ENCODE measurements around the gene EHBP1.

The EHBP1 gene

GRCh38 chr2:62895632-62896009, 190.1 kb downstream of the EHBP1 start (continued):
- TF ChIP-seq, protein P1, sequence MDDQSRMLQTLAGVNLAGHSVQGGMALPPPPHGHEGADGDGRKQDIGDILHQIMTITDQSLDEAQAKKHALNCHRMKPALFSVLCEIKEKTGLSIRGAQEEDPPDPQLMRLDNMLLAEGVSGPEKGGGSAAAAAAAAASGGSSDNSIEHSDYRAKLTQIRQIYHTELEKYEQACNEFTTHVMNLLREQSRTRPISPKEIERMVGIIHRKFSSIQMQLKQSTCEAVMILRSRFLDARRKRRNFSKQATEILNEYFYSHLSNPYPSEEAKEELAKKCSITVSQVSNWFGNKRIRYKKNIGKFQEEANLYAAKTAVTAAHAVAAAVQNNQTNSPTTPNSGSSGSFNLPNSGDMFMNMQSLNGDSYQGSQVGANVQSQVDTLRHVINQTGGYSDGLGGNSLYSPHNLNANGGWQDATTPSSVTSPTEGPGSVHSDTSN (CRISPR knock-in tag; IDR thresholded peaks at IDR 0.05) = no peak
- TF ChIP-seq TRIM28 (IDR thresholded peaks at IDR 0.05; ENCODE audit: borderline replicate concordance, low read length) = no peak
- TF ChIP-seq ZNF211 (tag by site-specific recombination; IDR thresholded peaks at IDR 0.05; ENCODE audit: low read depth) = no peak
- TF ChIP-seq, protein P2, sequence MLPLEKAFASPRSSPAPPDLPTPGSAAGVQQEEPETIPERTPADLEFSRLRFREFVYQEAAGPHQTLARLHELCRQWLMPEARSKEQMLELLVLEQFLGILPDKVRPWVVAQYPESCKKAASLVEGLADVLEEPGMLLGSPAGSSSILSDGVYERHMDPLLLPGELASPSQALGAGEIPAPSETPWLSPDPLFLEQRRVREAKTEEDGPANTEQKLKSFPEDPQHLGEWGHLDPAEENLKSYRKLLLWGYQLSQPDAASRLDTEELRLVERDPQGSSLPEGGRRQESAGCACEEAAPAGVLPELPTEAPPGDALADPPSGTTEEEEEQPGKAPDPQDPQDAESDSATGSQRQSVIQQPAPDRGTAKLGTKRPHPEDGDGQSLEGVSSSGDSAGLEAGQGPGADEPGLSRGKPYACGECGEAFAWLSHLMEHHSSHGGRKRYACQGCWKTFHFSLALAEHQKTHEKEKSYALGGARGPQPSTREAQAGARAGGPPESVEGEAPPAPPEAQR (tag by site-specific recombination; IDR thresholded peaks at IDR 0.05) = no peak
- TF ChIP-seq KLF7 (tag by site-specific recombination; IDR thresholded peaks at IDR 0.05; ENCODE audit: borderline replicate concordance) = no peak
- TF ChIP-seq ZNF366 (tag by site-specific recombination; conservative IDR thresholded peaks at IDR 0.05) = no peak
- no peak for TF ChIP-seq ZNF692 (tag by site-specific recombination; IDR thresholded peaks at IDR 0.05)
- no peak for TF ChIP-seq ZNF518A (tag by site-specific recombination; conservative IDR thresholded peaks at IDR 0.05; ENCODE audit: low read depth)
- no peak for TF ChIP-seq ZNF785 (tag by site-specific recombination; IDR thresholded peaks at IDR 0.05)
- TF ChIP-seq, protein P3, sequence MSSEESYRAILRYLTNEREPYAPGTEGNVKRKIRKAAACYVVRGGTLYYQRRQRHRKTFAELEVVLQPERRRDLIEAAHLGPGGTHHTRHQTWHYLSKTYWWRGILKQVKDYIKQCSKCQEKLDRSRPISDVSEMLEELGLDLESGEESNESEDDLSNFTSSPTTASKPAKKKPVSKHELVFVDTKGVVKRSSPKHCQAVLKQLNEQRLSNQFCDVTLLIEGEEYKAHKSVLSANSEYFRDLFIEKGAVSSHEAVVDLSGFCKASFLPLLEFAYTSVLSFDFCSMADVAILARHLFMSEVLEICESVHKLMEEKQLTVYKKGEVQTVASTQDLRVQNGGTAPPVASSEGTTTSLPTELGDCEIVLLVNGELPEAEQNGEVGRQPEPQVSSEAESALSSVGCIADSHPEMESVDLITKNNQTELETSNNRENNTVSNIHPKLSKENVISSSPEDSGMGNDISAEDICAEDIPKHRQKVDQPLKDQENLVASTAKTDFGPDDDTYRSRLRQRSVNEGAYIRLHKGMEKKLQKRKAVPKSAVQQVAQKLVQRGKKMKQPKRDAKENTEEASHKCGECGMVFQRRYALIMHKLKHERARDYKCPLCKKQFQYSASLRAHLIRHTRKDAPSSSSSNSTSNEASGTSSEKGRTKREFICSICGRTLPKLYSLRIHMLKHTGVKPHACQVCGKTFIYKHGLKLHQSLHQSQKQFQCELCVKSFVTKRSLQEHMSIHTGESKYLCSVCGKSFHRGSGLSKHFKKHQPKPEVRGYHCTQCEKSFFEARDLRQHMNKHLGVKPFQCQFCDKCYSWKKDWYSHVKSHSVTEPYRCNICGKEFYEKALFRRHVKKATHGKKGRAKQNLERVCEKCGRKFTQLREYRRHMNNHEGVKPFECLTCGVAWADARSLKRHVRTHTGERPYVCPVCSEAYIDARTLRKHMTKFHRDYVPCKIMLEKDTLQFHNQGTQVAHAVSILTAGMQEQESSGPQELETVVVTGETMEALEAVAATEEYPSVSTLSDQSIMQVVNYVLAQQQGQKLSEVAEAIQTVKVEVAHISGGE (tag by site-specific recombination; conservative IDR thresholded peaks at IDR 0.05; ENCODE audit: low read depth) = no peak

DNA sequence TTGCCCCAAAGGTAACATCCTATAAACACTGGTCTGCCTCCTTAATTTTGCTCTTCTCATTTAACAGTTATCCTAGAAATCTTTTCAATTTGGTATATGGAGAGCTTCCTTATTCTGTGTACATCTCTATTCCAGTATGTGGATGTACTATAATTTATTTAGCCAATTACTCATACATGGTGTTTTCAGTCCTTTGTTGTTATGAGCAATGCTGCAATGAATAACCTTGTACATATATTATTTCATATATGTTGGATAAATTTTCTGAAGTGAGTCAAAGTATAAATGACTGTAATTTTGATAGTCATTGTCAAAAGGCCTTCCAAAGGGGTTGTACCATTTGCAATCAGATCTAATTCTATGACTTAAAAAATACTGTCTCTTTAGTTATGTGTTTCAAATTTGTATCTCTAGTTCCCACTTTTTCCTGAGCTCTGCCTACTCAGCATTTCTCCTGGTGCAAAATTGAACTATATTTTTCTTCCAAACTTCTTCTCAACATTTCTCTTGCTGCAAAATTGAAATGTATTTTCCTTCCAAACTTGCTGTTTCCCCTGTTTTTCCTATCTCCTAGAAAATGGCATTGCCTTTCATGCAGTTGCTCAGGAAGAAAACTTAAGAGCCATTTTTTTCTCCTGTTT, 191.8 kb downstream of the EHBP1 start:
- no peak overlapping the region for H3K27ac ChIP-seq (ENCODE audit: extremely low read depth, low read depth, low read length)
- ChIA-PET POLR2A (no interaction called here), CTCF (interaction anchor here (0.5 to 0.7 kb wide), 2 partner anchors 9 to 45 kb away, joined by 3 read pairs; no protein-coding TSS in a partner anchor)
- no peaks in the 10 kb centered on the region for H3K36me3 ChIP-seq (ENCODE audit: control insufficient read depth in 2 of 2, insufficient read depth in 1 of 2, low read length in 2 of 2)
- no peaks in the 10 kb centered on the region for H3K4me1 ChIP-seq (ENCODE audit: control insufficient read depth, insufficient read depth, low read length)
- no peak overlapping the region for H3K4me3 ChIP-seq (ENCODE audit: low read depth, low read length)
- TF ChIP-seq ZNF423 (tag by site-specific recombination; IDR thresholded peaks at IDR 0.05) (no peak), ZNF354C (tag by site-specific recombination; IDR thresholded peaks at IDR 0.05; ENCODE audit: borderline replicate concordance, low read depth) (no peak), ZNF169 (tag by site-specific recombination; IDR thresholded peaks at IDR 0.05) (no peak), ZNF837 (tag by site-specific recombination; IDR thresholded peaks at IDR 0.05) (no peak), ZNF521 (tag by site-specific recombination; IDR thresholded peaks at IDR 0.05) (no peak), ZNF10 (tag by site-specific recombination; IDR thresholded peaks at IDR 0.05) (no peak), ZNF76 (tag by site-specific recombination; IDR thresholded peaks at IDR 0.05; ENCODE audit: borderline replicate concordance, low read depth) (no peak), ZNF211 (tag by site-specific recombination; IDR thresholded peaks at IDR 0.05; ENCODE audit: low read depth) (no peak), RBAK (tag by site-specific recombination; IDR thresholded peaks at IDR 0.05) (no peak), ZNF629 (tag by site-specific recombination; IDR thresholded peaks at IDR 0.05) (no peak), ZXDB (tag by site-specific recombination; IDR thresholded peaks at IDR 0.05) (no peak), HOXC10 (CRISPR knock-in tag; IDR thresholded peaks at IDR 0.05) (no peak), HOXA7 (CRISPR knock-in tag; IDR thresholded peaks at IDR 0.05; ENCODE audit: borderline replicate concordance) (no peak)
- H3K9me3 ChIP-seq (ENCODE audit: control insufficient read depth, insufficient read depth, low read depth, low read length) = no peaks in the 10 kb centered on the region
